Esophagus squamous epithelium (tissue), 4 donors: ENCODE measurements around the gene CRYL1.

ENCODE experiments used
- CTCF ChIP-seq, 6 experiments: fragments of 450-650 bp in 4 of 6; fragments of 200-600 bp in 2 of 6; sonication (generic) in 2 of 6; IDR thresholded peaks; one replicate each; pipeline ENCODE4 v1.5.1; 2016 to 2019; ENCODE audit warnings: antibody characterized with exemption in 6 of 6, mild to moderate bottlenecking in 4 of 6, moderate library complexity in 4 of 6
- POLR2A ChIP-seq, 4 donors: fragments of 450-650 bp; IDR thresholded peaks; one replicate each; pipeline ENCODE4 v1.6.1; 2017; ENCODE audit warnings: antibody characterized with exemption in 4 of 4, mild to moderate bottlenecking in 4 of 4, moderate library complexity in 3 of 4

- no peak for TF ChIP-seq CTCF (IDR thresholded peaks at IDR 0.05)
- no peak for TF ChIP-seq POLR2A (IDR thresholded peaks at IDR 0.05)
Measured at GRCh38 chr13:20462533-20462915, 63.1 kb downstream of the CRYL1 start.
